ENCODE measurements around the gene DNAJC21.

DNAJC21 gene

GRCh38 chr5:34978681-34979080 is 49.3 kb downstream of the DNAJC21 start:
- TF ChIP-seq YY1 (IDR thresholded peaks at IDR 0.05; ENCODE audit: insufficient read depth, insufficient read length) (no peak), SUZ12 (IDR thresholded peaks at IDR 0.05; ENCODE audit: extremely low read depth, insufficient read depth, insufficient read length) (no peak), ZNF274 (IDR thresholded peaks at IDR 0.05; ENCODE audit: low read depth, low read length) (no peak)
- no peaks in the 10 kb centered on the region for H3K9me3 ChIP-seq (ENCODE audit: insufficient read depth, low read length)
- no peaks in the 10 kb centered on the region for H3K4me1 ChIP-seq (ENCODE audit: insufficient read depth, insufficient read length)
- H3K9ac ChIP-seq (ENCODE audit: insufficient read length, low read depth) = no peak overlapping the region
- H3K27me3 ChIP-seq (ENCODE audit: insufficient read depth, insufficient read length) = no peaks in the 10 kb centered on the region
- no peak overlapping the region for H3K4me3 ChIP-seq (ENCODE audit: insufficient read length, low read depth)
- DNase-seq (ENCODE audit: low read depth, low spot score) = no peak
- no peaks in the 10 kb centered on the region for H3K36me3 ChIP-seq (ENCODE audit: insufficient read depth, insufficient read length, low read length)

- TF ChIP-seq SUZ12 (IDR thresholded peaks at IDR 0.05; ENCODE audit: extremely low read depth, insufficient read depth, insufficient read length) (no peak), YY1 (IDR thresholded peaks at IDR 0.05; ENCODE audit: insufficient read depth, insufficient read length) (no peak), ZNF274 (IDR thresholded peaks at IDR 0.05; ENCODE audit: low read depth, low read length) (no peak)
- Histone ChIP-seq H3K27me3 (ENCODE audit: insufficient read depth, insufficient read length) (no peaks in the 10 kb centered on the region), H3K36me3 (ENCODE audit: insufficient read depth, insufficient read length, low read length) (no peaks in the 10 kb centered on the region), H3K9me3 (ENCODE audit: insufficient read depth, low read length) (peaks cover 18% of the 10 kb centered on the region; the same call in 1 of the 2 replicates), H3K9ac (ENCODE audit: insufficient read length, low read depth) (no peak overlapping the region), H3K4me1 (ENCODE audit: insufficient read depth, insufficient read length) (no peaks in the 10 kb centered on the region), H3K4me3 (ENCODE audit: insufficient read length, low read depth) (no peak overlapping the region)
- DNase-seq (ENCODE audit: low read depth, low spot score) = no peak
Observed at GRCh38 chr5:34982823-34983222, 53.5 kb downstream of the DNAJC21 start.

- Histone ChIP-seq H3K4me3 (ENCODE audit: insufficient read length, low read depth) (no peak overlapping the region), H3K36me3 (ENCODE audit: insufficient read depth, insufficient read length, low read length) (no peaks in the 10 kb centered on the region), H3K9me3 (ENCODE audit: insufficient read depth, low read length) (peaks cover 18% of the 10 kb centered on the region), H3K9ac (ENCODE audit: insufficient read length, low read depth) (no peak overlapping the region), H3K4me1 (ENCODE audit: insufficient read depth, insufficient read length) (no peaks in the 10 kb centered on the region), H3K27me3 (ENCODE audit: insufficient read depth, insufficient read length) (no peaks in the 10 kb centered on the region)
- DNase-seq (ENCODE audit: low read depth, low spot score) = no peak
- TF ChIP-seq SUZ12 (IDR thresholded peaks at IDR 0.05; ENCODE audit: extremely low read depth, insufficient read depth, insufficient read length) (no peak), YY1 (IDR thresholded peaks at IDR 0.05; ENCODE audit: insufficient read depth, insufficient read length) (no peak), ZNF274 (IDR thresholded peaks at IDR 0.05; ENCODE audit: low read depth, low read length) (no peak)
Observed at GRCh38 chr5:34986965-34987364, 57.6 kb downstream of the DNAJC21 start.

- Histone ChIP-seq H3K9me3 (ENCODE audit: insufficient read depth, low read length) (peaks cover 16% of the 10 kb centered on the region), H3K4me3 (ENCODE audit: insufficient read length, low read depth) (no peak overlapping the region), H3K27me3 (ENCODE audit: insufficient read depth, insufficient read length) (no peaks in the 10 kb centered on the region), H3K36me3 (ENCODE audit: insufficient read depth, insufficient read length, low read length) (no peaks in the 10 kb centered on the region), H3K4me1 (ENCODE audit: insufficient read depth, insufficient read length) (no peaks in the 10 kb centered on the region), H3K9ac (ENCODE audit: insufficient read length, low read depth) (no peak overlapping the region)
- TF ChIP-seq SUZ12 (IDR thresholded peaks at IDR 0.05; ENCODE audit: extremely low read depth, insufficient read depth, insufficient read length) (no peak), YY1 (IDR thresholded peaks at IDR 0.05; ENCODE audit: insufficient read depth, insufficient read length) (no peak), ZNF274 (IDR thresholded peaks at IDR 0.05; ENCODE audit: low read depth, low read length) (no peak)
- DNase-seq (ENCODE audit: low read depth, low spot score) = no peak
Observed at GRCh38 chr5:34991486-34992238, 62.3 kb downstream of the DNAJC21 start.

GRCh38 chr5:34993951-34994350 is 64.6 kb downstream of the DNAJC21 start:
- H3K9me3 ChIP-seq (ENCODE audit: insufficient read depth, low read length) = peaks cover 8% of the 10 kb centered on the region
- H3K27me3 ChIP-seq (ENCODE audit: insufficient read depth, insufficient read length) = no peaks in the 10 kb centered on the region
- no peak for DNase-seq (ENCODE audit: low read depth, low spot score)
- H3K9ac ChIP-seq (ENCODE audit: insufficient read length, low read depth) = no peak overlapping the region
- H3K4me1 ChIP-seq (ENCODE audit: insufficient read depth, insufficient read length) = no peaks in the 10 kb centered on the region
- TF ChIP-seq SUZ12 (IDR thresholded peaks at IDR 0.05; ENCODE audit: extremely low read depth, insufficient read depth, insufficient read length) = no peak
- no peak for TF ChIP-seq ZNF274 (IDR thresholded peaks at IDR 0.05; ENCODE audit: low read depth, low read length)
- no peak for TF ChIP-seq YY1 (IDR thresholded peaks at IDR 0.05; ENCODE audit: insufficient read depth, insufficient read length)
- no peak overlapping the region for H3K4me3 ChIP-seq (ENCODE audit: insufficient read length, low read depth)
- H3K36me3 ChIP-seq (ENCODE audit: insufficient read depth, insufficient read length, low read length) = no peaks in the 10 kb centered on the region

GRCh38 chr5:34996261-34996660 is 66.9 kb downstream of the DNAJC21 start:
- Histone ChIP-seq H3K9me3 (ENCODE audit: insufficient read depth, low read length) (peaks cover 8% of the 10 kb centered on the region), H3K4me3 (ENCODE audit: insufficient read length, low read depth) (no peak overlapping the region), H3K4me1 (ENCODE audit: insufficient read depth, insufficient read length) (no peaks in the 10 kb centered on the region), H3K36me3 (ENCODE audit: insufficient read depth, insufficient read length, low read length) (no peaks in the 10 kb centered on the region), H3K9ac (ENCODE audit: insufficient read length, low read depth) (no peak overlapping the region), H3K27me3 (ENCODE audit: insufficient read depth, insufficient read length) (no peaks in the 10 kb centered on the region)
- TF ChIP-seq SUZ12 (IDR thresholded peaks at IDR 0.05; ENCODE audit: extremely low read depth, insufficient read depth, insufficient read length) = no peak
- TF ChIP-seq ZNF274 (IDR thresholded peaks at IDR 0.05; ENCODE audit: low read depth, low read length) = no peak
- TF ChIP-seq YY1 (IDR thresholded peaks at IDR 0.05; ENCODE audit: insufficient read depth, insufficient read length) = no peak
- no peak for DNase-seq (ENCODE audit: low read depth, low spot score)

- no peak for DNase-seq (ENCODE audit: low read depth, low spot score)
- Histone ChIP-seq H3K27me3 (ENCODE audit: insufficient read depth, insufficient read length) (no peaks in the 10 kb centered on the region), H3K36me3 (ENCODE audit: insufficient read depth, insufficient read length, low read length) (no peaks in the 10 kb centered on the region), H3K4me1 (ENCODE audit: insufficient read depth, insufficient read length) (no peaks in the 10 kb centered on the region), H3K9me3 (ENCODE audit: insufficient read depth, low read length) (no peaks in the 10 kb centered on the region), H3K4me3 (ENCODE audit: insufficient read length, low read depth) (no peak overlapping the region), H3K9ac (ENCODE audit: insufficient read length, low read depth) (no peak overlapping the region)
- TF ChIP-seq ZNF274 (IDR thresholded peaks at IDR 0.05; ENCODE audit: low read depth, low read length) (no peak), YY1 (IDR thresholded peaks at IDR 0.05; ENCODE audit: insufficient read depth, insufficient read length) (no peak), SUZ12 (IDR thresholded peaks at IDR 0.05; ENCODE audit: extremely low read depth, insufficient read depth, insufficient read length) (no peak)
Observed at GRCh38 chr5:34998058-34998789, 68.9 kb downstream of the DNAJC21 start.

Measured in NT2/D1 (cell line).